OCI-LY7 (cell line): ENCODE measurements around the gene RSPH6A. TPM values are rescaled to one million over a fixed set of nuclear protein-coding genes. Genes with fewer than 3 reads are reported as not detected.
A peak's percentile ranks its signal among the peaks of the same experiment; 100 is the strongest.

Source experiments
- BruUV-seq: library from RNA; stranded (reverse); fragments of 400-500 nt; replicated peaks from 2 replicates; lab custom pipeline; 2021; lab: Mats Ljungman, UMichigan
- CTCF ChIA-PET: fragments of 300-600 bp; sonication (Branson Sonifier 250); formaldehyde crosslinking; loops from one replicate; lab custom pipeline; 2022; ENCODE audit warnings: antibody characterized with exemption; ENCODE audit not compliant: unreplicated experiment; lab: Charles Lee
- POLR2A ChIA-PET: fragments of 300-600 bp; sonication (Branson Sonifier 250); formaldehyde crosslinking; loops from one replicate; lab custom pipeline; 2022; ENCODE audit warnings: antibody characterized with exemption; lab: Charles Lee
- DNase-seq: peaks from one replicate; pipeline ENCODE4 v3.0.0-alpha.2; 2015; ENCODE audit warnings: low spot score
- H2AFZ ChIP-seq: fragments of 200-600 bp; sonication (generic), shearing (Covaris generic); 2 replicates; pipeline ENCODE4 v1.6.1; 2014; ENCODE audit warnings: mild to moderate bottlenecking, antibody characterized with exemption, low read length, moderate library complexity
- H3K27ac ChIP-seq: fragments of 200-600 bp; sonication (generic); 2 replicates; pipeline ENCODE4 v1.5.1; 2014; ENCODE audit warnings: mixed run types, low read depth, mild to moderate bottlenecking, moderate library complexity, low read length, inconsistent platforms; ENCODE audit not compliant: poor library complexity, severe bottlenecking
- H3K36me3 ChIP-seq: fragments of 200-600 bp; sonication (generic); 2 replicates; pipeline ENCODE4 v1.6.1; 2014; ENCODE audit warnings: mild to moderate bottlenecking, antibody characterized with exemption, low read length, moderate library complexity, mixed read lengths; ENCODE audit not compliant: insufficient read depth
- H3K4me1 ChIP-seq: fragments of 200-600 bp; sonication (generic); 2 replicates; pipeline ENCODE4 v1.5.1; 2014; ENCODE audit warnings: mild to moderate bottlenecking, low read length; ENCODE audit not compliant: insufficient read depth, poor library complexity, severe bottlenecking
- H3K4me2 ChIP-seq: fragments of 200-600 bp; sonication (generic); 2 replicates; pipeline ENCODE4 v1.6.1; 2014; ENCODE audit warnings: mild to moderate bottlenecking, low read length
- H3K4me3 ChIP-seq: fragments of 200-600 bp; sonication (generic); 2 replicates; pipeline ENCODE4 v1.5.1; 2014; ENCODE audit warnings: mild to moderate bottlenecking, low read depth, low read length; ENCODE audit not compliant: poor library complexity, severe bottlenecking
- H3K79me2 ChIP-seq: fragments of 200-600 bp; sonication (generic); 2 replicates; pipeline ENCODE4 v1.6.1; 2016; ENCODE audit warnings: low read depth, mild to moderate bottlenecking, low read length, moderate library complexity, mixed read lengths; ENCODE audit not compliant: insufficient read depth
- H3K9me2 ChIP-seq: fragments of 200-600 bp; sonication (generic); 2 replicates; pipeline ENCODE4 v1.6.1; 2016; ENCODE audit warnings: mild to moderate bottlenecking, low read length, mixed read lengths; ENCODE audit not compliant: insufficient read depth
- H3K9me3 ChIP-seq: fragments of 200-600 bp; sonication (generic); 2 replicates; pipeline ENCODE4 v1.6.1; 2014; ENCODE audit warnings: mild to moderate bottlenecking, mixed run types, low read length, mixed read lengths
- H4K20me1 ChIP-seq: fragments of 200-600 bp; sonication (generic); 2 replicates; pipeline ENCODE4 v1.6.1; 2014; ENCODE audit warnings: mild to moderate bottlenecking, antibody characterized with exemption, low read length, moderate library complexity, mixed read lengths; ENCODE audit not compliant: insufficient read depth
- EZH2phosphoT487 ChIP-seq: fragments of 200-600 bp; sonication (generic); IDR thresholded peaks from 2 replicates; pipeline ENCODE4 v1.6.1; 2018; ENCODE audit warnings: low read depth, borderline replicate concordance, mild to moderate bottlenecking, mixed run types, antibody characterized with exemption, low read length, moderate library complexity, mixed read lengths
- intact Hi-C: fragments of 100-400 bp; cut with micrococcal nuclease; formaldehyde crosslinking; loops from one replicate; pipeline ENCODE4 v1.10.0; 2022; ENCODE audit not compliant: unreplicated experiment
- total RNA-seq, 2 experiments: library from RNA; depleted of rRNA in 1 of 2; stranded (reverse); fragments of >200 nt in 1 of 2; shearing (Covaris generic) in 1 of 2; gene quantifications; 2 replicates each; pipeline ENCODE4 v1.2.3, GENCODE V29; 2014 to 2022
- TF ChIP-seq, protein P1 (sequence below): fragments of 200-600 bp; sonication (generic); conservative IDR thresholded peaks from 2 replicates; pipeline ENCODE4 v1.5.1; 2014; ENCODE audit warnings: mild to moderate bottlenecking, antibody characterized with exemption, low read length, moderate library complexity, mixed read lengths

The RSPH6A gene
- total RNA-seq, 2 experiments from 2014 or later: 0.16 to 0.72 TPM

DNA sequence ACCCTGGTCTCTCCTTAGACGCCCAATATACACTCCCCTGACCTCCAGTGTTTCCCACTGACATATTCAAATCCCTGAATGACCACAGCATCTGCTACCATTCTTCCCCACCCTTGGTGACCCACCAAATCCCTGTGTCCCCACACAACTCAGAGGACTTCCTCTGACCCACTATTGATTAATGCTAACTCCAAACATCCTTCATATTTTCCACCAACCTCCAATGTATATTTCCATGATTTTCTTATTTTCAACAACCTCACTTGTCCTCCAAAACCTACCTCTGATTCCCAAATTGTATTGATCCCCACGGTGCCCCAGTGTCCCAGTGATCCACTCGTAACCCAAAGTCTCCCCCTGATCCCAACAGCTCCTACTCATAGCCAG is 21.9 kb downstream of the RSPH6A start:
- H2AFZ ChIP-seq: no peak overlapping the region
- H3K4me1 ChIP-seq: peaks cover 25% of the 10 kb centered on the region
- H3K4me2 ChIP-seq: peak overlapping the region; percentile 48
- TF ChIP-seq, protein P1, sequence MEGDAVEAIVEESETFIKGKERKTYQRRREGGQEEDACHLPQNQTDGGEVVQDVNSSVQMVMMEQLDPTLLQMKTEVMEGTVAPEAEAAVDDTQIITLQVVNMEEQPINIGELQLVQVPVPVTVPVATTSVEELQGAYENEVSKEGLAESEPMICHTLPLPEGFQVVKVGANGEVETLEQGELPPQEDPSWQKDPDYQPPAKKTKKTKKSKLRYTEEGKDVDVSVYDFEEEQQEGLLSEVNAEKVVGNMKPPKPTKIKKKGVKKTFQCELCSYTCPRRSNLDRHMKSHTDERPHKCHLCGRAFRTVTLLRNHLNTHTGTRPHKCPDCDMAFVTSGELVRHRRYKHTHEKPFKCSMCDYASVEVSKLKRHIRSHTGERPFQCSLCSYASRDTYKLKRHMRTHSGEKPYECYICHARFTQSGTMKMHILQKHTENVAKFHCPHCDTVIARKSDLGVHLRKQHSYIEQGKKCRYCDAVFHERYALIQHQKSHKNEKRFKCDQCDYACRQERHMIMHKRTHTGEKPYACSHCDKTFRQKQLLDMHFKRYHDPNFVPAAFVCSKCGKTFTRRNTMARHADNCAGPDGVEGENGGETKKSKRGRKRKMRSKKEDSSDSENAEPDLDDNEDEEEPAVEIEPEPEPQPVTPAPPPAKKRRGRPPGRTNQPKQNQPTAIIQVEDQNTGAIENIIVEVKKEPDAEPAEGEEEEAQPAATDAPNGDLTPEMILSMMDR: no peak
- TF ChIP-seq EZH2phosphoT487: no peak
- H3K9me2 ChIP-seq: no peaks in the 10 kb centered on the region
- POLR2A ChIA-PET: no interaction called here
- no peaks in the 10 kb centered on the region for H3K9me3 ChIP-seq
- H3K36me3 ChIP-seq: peaks cover 21% of the 10 kb centered on the region
- no peak overlapping the region for H3K27ac ChIP-seq
- peak overlapping the region; percentile 45 for H3K4me3 ChIP-seq
- CTCF ChIA-PET: interaction anchor here (0.6 to 1.0 kb wide), 2 partner anchors 11 to 202 kb away, joined by 3 to 5 read pairs; partner anchors contain the start of gene CCDC61
- H4K20me1 ChIP-seq: 0 out of 2 replicates have a peak, but pooled peaks cover 11% of the 10 kb centered on the region
- no peak for DNase-seq
- BruUV-seq: no TSS peak
- H3K79me2 ChIP-seq: peaks cover 11% of the 10 kb centered on the region; the same call in 1 of the 2 replicates
- intact Hi-C loops: no loop called here

DNA sequence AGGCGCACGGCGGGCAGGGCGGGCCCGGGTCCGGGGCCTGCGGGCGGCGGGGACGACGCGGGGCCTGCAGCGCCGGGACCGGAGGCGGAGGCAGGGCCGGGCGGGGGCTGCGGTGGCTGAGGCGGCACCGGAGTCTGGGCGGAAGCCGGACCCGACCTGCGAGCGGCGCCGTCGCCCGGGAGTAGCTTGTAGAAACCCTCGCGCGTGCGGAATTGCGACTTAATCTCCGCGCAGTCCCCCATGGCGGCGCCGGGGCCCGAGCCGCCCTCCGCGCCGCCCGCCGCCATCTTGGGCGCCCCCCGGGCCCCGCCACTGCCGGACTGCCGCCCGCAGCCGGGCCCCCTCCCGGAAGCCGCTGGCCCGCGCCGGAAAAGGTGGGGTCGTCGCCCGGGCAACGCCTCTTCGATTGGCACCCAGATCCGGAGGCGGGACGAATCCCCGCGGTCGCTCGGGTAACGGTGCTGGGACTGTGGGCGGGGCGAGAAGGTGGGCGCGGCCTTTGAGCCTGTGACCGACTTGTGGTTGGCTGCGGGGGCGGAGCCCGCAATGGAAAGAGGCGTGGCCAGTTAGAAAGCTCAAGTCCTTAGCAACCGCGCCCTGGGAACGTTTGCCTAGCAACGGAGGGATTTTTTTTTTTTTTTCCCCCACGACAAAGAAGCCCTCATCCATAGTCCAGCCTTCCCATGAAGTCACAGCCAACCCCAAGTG is 22.5 kb downstream of the RSPH6A start, which contains the start of gene DMWD:
TSS of gene DMWD (minus strand) at position 376 of the 708 bp plus-strand sequence. CDS start at position 287, 89 bp downstream.
- peak within 1 kb of the TSS; percentile 94 for H3K4me3 ChIP-seq
- BruUV-seq: no TSS peak
- H3K79me2 ChIP-seq: peaks cover 11% of the 10 kb centered on the region; the same call in 1 of the 2 replicates
- H2AFZ ChIP-seq: no peak within 1 kb of the TSS
- H3K9me3 ChIP-seq: no peaks in the 10 kb centered on the region
- peaks cover 22% of the 10 kb centered on the region for H3K36me3 ChIP-seq
- H4K20me1 ChIP-seq: 0 out of 2 replicates have a peak, but pooled peaks cover 11% of the 10 kb centered on the region
- CTCF ChIA-PET: interaction anchor here (0.6 to 1.0 kb wide), 2 partner anchors 11 to 203 kb away, joined by 3 to 5 read pairs; partner anchors contain the start of gene CCDC61
- no peaks in the 10 kb centered on the region for H3K9me2 ChIP-seq
- intact Hi-C loops: no loop called here
- no peak within 1 kb of the TSS for H3K27ac ChIP-seq
- peak within 1 kb of the TSS; percentile 100 for H3K4me2 ChIP-seq
- TF ChIP-seq, protein P1: no peak
- no peak for TF ChIP-seq EZH2phosphoT487
- peak; percentile 99 for DNase-seq
- POLR2A ChIA-PET: no interaction called here
- H3K4me1 ChIP-seq: peaks cover 25% of the 10 kb centered on the region
